Peyer's patch (tissue), 4 donors: Measurements from ENCODE around the gene ASCC2. TPM values are rescaled to one million over a fixed set of nuclear protein-coding genes. Genes with fewer than 3 reads are reported as not detected.

Experiments used
- DNase-seq, 3 donors: peaks; one replicate each; pipeline ENCODE4 v3.0.0-alpha.2; 2017 to 2019
- H3K27ac ChIP-seq, 4 donors: fragments of 200-600 bp; sonication (generic); one replicate each; pipeline ENCODE4 v1.5.1; 2016 to 2019
- H3K27me3 ChIP-seq, 2 donors: fragments of 200-600 bp; sonication (generic); one replicate each; pipeline ENCODE4 v1.5.1; 2019
- H3K36me3 ChIP-seq, 3 donors: fragments of 200-600 bp; sonication (generic); one replicate each; pipeline ENCODE4 v1.5.1; 2016 to 2019
- H3K4me1 ChIP-seq, 4 donors: fragments of 200-600 bp; sonication (generic); one replicate each; pipeline ENCODE4 v1.5.1; 2016 to 2019
- H3K4me3 ChIP-seq, 4 donors: fragments of 200-600 bp; sonication (generic); 1 replicate in 3 of 4; 2 replicates in 1 of 4; pipeline ENCODE4 v1.5.1; 2016 to 2019; ENCODE audit warnings: mild to moderate bottlenecking in 1 of 4
- H3K9me3 ChIP-seq, 4 donors: fragments of 200-600 bp; sonication (generic); one replicate each; pipeline ENCODE4 v1.5.1; 2016 to 2019; ENCODE audit warnings: mild to moderate bottlenecking in 1 of 4
- POLR2A ChIP-seq, 2 donors: fragments of 450-650 bp; IDR thresholded peaks; one replicate each; pipeline ENCODE4 v1.5.1; 2017; ENCODE audit warnings: antibody characterized with exemption in 2 of 2, mild to moderate bottlenecking in 2 of 2, moderate library complexity in 2 of 2
- total RNA-seq, 4 donors: library from RNA; depleted of rRNA; stranded (reverse); fragments of >200 nt; gene quantifications; one replicate each; pipeline ENCODE4 v1.1.0, GENCODE V29; 2016
- TF ChIP-seq, protein P1 (sequence below), 6 experiments: fragments of 450-650 bp in 4 of 6; fragments of 200-600 bp in 2 of 6; sonication (generic) in 1 of 6; IDR thresholded peaks; one replicate each; pipeline ENCODE4 v1.5.1; 2017 to 2019; ENCODE audit warnings: antibody characterized with exemption in 6 of 6, mild to moderate bottlenecking in 3 of 6, moderate library complexity in 1 of 6

The ASCC2 gene
- total RNA-seq, 4 donors from 2014 or later: 47.5 to 91.6 (median 78.4) TPM

DNA sequence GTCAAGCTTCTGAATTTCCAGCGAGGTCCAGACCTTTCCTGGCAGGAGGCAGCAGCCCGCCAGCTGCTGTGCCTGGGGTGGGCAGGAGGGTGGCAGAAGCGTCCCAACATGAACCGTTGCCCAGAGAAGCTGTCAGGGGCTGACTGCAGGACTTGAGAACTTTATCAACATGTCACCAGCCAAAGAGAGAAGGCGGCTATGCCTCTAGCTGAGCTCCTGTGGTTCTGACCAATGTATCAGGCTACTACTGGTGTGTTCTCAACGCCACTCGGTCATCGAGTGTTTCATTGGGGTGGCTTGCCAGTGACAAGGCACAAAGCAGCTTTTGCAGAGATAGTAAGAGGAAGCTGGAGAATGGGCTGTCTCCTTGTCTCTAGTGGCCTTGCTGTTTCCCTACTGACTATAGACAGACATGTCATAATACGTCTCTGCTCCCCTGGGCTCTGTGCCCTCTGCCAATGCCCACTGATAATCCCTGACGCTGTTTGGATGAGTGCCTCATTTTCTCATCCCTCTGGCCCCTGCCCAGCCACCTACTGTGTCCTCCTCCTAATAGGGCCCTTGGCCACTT is 17.6 kb upstream of the ASCC2 start:
- peak in 1 of 3 donors; percentile 15 for DNase-seq
- H3K27me3 ChIP-seq: no peaks in the 10 kb centered on the region
- no peaks in the 10 kb centered on the region for H3K4me1 ChIP-seq
- no peaks in the 10 kb centered on the region for H3K9me3 ChIP-seq
- no peaks in the 10 kb centered on the region for H3K36me3 ChIP-seq
- H3K4me3 ChIP-seq: no peak overlapping the region
- H3K27ac ChIP-seq: no peak overlapping the region
- TF ChIP-seq, protein P1, sequence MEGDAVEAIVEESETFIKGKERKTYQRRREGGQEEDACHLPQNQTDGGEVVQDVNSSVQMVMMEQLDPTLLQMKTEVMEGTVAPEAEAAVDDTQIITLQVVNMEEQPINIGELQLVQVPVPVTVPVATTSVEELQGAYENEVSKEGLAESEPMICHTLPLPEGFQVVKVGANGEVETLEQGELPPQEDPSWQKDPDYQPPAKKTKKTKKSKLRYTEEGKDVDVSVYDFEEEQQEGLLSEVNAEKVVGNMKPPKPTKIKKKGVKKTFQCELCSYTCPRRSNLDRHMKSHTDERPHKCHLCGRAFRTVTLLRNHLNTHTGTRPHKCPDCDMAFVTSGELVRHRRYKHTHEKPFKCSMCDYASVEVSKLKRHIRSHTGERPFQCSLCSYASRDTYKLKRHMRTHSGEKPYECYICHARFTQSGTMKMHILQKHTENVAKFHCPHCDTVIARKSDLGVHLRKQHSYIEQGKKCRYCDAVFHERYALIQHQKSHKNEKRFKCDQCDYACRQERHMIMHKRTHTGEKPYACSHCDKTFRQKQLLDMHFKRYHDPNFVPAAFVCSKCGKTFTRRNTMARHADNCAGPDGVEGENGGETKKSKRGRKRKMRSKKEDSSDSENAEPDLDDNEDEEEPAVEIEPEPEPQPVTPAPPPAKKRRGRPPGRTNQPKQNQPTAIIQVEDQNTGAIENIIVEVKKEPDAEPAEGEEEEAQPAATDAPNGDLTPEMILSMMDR (IDR thresholded peaks at IDR 0.05): no peak
- TF ChIP-seq POLR2A (IDR thresholded peaks at IDR 0.05): no peak

DNA sequence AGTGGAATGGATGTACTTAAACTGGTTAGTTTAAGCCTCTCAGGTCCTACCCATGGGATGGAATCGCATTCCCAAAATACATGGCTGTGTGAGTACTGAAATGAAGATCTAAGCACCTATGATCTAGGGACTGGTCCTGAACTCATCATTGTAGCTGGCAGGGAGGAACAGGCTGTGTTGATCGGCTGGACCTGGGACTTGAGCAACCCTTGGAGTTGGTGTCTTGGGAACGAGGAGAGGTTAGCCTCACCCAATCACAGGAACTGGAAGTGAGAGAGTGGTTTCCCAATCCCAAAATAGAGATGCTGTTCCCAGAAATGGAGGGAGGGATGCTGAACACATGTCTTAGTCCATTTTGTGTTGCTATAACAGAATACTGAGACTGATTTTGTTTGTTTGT is 16.4 kb upstream of the ASCC2 start:
- Histone ChIP-seq H3K36me3 (no peaks in the 10 kb centered on the region), H3K4me1 (no peaks in the 10 kb centered on the region), H3K27me3 (no peaks in the 10 kb centered on the region), H3K4me3 (no peak overlapping the region), H3K27ac (no peak overlapping the region), H3K9me3 (no peaks in the 10 kb centered on the region)
- DNase-seq: peak in 1 of 3 donors; percentile 22
- TF ChIP-seq POLR2A (IDR thresholded peaks at IDR 0.05): no peak
- TF ChIP-seq, protein P1 (IDR thresholded peaks at IDR 0.05): no peak

DNA sequence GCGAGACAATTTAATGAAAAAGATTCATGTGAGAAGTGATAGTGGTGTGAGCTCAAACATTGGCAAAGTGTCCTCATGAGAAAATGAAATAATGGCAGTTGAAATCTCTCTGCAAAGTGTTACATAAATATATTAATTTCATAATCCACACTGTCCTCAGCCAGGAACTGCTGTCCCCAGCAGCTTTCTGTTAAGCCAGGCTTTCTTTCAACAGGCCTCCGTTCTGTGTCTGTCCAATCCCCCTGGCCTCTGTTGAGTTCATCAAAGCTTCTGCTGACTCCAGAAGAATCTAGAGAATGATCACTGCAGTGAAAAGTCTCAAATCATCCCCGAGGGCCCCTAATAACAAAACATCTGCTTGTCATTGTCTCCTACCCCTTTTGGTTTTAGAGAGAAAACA is 10.0 kb upstream of the ASCC2 start:
- Histone ChIP-seq H3K27ac (no peak overlapping the region), H3K4me1 (no peaks in the 10 kb centered on the region), H3K27me3 (no peaks in the 10 kb centered on the region), H3K36me3 (no peaks in the 10 kb centered on the region), H3K9me3 (no peaks in the 10 kb centered on the region), H3K4me3 (no peak overlapping the region)
- DNase-seq: no peak
- TF ChIP-seq POLR2A (IDR thresholded peaks at IDR 0.05): no peak
- TF ChIP-seq, protein P1 (IDR thresholded peaks at IDR 0.05): no peak

DNA sequence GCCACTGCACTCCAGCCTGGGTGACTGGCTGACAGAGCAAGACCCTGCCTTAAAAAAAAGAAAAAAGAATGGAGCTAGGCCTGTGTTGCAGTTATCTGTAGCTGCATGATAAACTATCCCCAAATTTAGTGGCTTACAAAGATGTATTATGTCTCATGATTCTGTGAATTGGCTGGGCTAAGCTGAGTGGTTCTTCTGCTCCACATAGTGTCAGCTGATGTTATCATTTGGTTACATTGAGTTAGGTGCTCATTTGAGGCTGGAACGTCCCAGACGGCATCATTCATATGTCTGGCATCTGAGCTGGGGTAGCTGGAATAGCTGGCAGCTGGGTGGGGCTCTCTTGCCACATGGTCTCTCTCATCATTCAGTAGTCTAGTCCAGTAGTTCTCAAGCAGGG is 8.2 kb upstream of the ASCC2 start:
- H3K36me3 ChIP-seq: no peaks in the 10 kb centered on the region
- H3K27ac ChIP-seq: no peak overlapping the region
- no peak for DNase-seq
- TF ChIP-seq POLR2A (IDR thresholded peaks at IDR 0.05): no peak
- TF ChIP-seq, protein P1 (IDR thresholded peaks at IDR 0.05): no peak
- no peak overlapping the region for H3K4me3 ChIP-seq
- H3K27me3 ChIP-seq: no peaks in the 10 kb centered on the region
- no peaks in the 10 kb centered on the region for H3K9me3 ChIP-seq
- no peaks in the 10 kb centered on the region for H3K4me1 ChIP-seq

DNA sequence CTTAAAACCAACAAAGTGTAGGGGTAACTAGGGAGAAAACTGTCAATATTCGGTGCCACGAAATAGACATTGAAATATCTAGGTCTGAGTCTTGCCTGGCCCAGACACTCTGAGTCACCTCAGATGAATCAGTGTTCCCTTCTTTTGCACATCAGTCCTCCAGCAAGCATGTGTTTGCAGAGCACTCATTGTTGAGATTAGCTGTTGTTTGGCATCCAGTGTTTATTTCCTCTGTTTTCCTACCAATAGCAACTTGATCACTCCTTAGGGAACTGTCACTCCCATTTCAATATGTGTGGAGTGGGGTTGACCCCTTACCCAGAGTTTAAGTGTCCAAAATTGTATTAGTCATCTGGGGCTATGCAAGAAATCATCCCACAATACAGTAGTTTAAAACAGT is 4.7 kb upstream of the ASCC2 start:
- Histone ChIP-seq H3K4me1 (peaks cover 0 to under 1% (median 0%) of the 10 kb centered on the region in 4 donors), H3K27ac (peak overlapping the region in 2 of 4 donors; percentile 28 to 40), H3K4me3 (no peak overlapping the region), H3K36me3 (no peaks in the 10 kb centered on the region), H3K9me3 (no peaks in the 10 kb centered on the region), H3K27me3 (no peaks in the 10 kb centered on the region)
- TF ChIP-seq, protein P1 (IDR thresholded peaks at IDR 0.05): no peak
- no peak for TF ChIP-seq POLR2A (IDR thresholded peaks at IDR 0.05)
- no peak for DNase-seq

DNA sequence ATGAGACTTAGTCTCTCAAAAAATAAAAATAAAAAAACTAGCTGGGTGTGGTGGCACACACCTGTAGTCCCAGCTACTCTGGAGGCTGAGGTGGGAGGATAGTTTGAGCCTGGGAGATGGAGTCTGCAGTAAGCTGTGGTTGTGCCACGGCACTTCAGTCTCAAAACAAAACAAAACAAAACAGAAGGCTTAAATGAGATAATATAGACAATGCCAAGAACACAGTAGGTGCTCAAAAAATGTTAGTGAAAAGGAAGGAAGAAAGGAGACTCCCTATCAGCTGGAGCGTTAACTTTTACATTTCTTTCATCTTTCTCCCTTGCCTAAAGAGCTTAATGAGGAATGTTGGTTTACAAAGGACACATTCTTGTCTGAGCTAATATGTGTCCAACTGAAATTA is 4.1 kb upstream of the ASCC2 start:
- no peaks in the 10 kb centered on the region for H3K36me3 ChIP-seq
- H3K9me3 ChIP-seq: no peaks in the 10 kb centered on the region
- H3K4me3 ChIP-seq: no peak overlapping the region
- H3K27ac ChIP-seq: no peak overlapping the region
- peaks cover 0 to 6% (median 4%) of the 10 kb centered on the region in 4 donors for H3K4me1 ChIP-seq
- no peak for DNase-seq
- TF ChIP-seq, protein P1 (IDR thresholded peaks at IDR 0.05): no peak
- TF ChIP-seq POLR2A (IDR thresholded peaks at IDR 0.05): no peak
- H3K27me3 ChIP-seq: no peaks in the 10 kb centered on the region
